A673 (cell line): ENCODE measurements around the gene HOXA6.

ENCODE experiments used
- EZH2 ChIP-seq: fragments of 200-600 bp; sonication (generic); IDR thresholded peaks from 2 replicates; pipeline ENCODE4 v1.6.1; 2017; ENCODE audit warnings: borderline replicate concordance, low read depth, mild to moderate bottlenecking, mixed read lengths, antibody characterized with exemption, low read length; ENCODE audit not compliant: poor library complexity, severe bottlenecking
- TF ChIP-seq, protein P1 (sequence below): fragments of 300-800, 200-600 bp; sonication (generic); conservative IDR thresholded peaks from 2 replicates; pipeline ENCODE4 v1.5.1; 2017; ENCODE audit warnings: low read depth, mild to moderate bottlenecking, antibody characterized with exemption, low read length, moderate library complexity, mixed read lengths

- TF ChIP-seq, protein P1, sequence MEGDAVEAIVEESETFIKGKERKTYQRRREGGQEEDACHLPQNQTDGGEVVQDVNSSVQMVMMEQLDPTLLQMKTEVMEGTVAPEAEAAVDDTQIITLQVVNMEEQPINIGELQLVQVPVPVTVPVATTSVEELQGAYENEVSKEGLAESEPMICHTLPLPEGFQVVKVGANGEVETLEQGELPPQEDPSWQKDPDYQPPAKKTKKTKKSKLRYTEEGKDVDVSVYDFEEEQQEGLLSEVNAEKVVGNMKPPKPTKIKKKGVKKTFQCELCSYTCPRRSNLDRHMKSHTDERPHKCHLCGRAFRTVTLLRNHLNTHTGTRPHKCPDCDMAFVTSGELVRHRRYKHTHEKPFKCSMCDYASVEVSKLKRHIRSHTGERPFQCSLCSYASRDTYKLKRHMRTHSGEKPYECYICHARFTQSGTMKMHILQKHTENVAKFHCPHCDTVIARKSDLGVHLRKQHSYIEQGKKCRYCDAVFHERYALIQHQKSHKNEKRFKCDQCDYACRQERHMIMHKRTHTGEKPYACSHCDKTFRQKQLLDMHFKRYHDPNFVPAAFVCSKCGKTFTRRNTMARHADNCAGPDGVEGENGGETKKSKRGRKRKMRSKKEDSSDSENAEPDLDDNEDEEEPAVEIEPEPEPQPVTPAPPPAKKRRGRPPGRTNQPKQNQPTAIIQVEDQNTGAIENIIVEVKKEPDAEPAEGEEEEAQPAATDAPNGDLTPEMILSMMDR = no peak
- no peak for TF ChIP-seq EZH2
Measured at GRCh38 chr7:27175626-27176523, 28.3 kb upstream of the HOXA6 start.
